GM18508 (cell line): ENCODE results near the gene KRT6B.

ENCODE experiments used
- ATAC-seq: cut with Tn5 transposase; IDR thresholded peaks from one replicate; pipeline ENCODE4 v1.9.1; 2021; ENCODE audit warnings: moderate number of reproducible peaks; ENCODE audit not compliant: insufficient read depth, unreplicated experiment

Gene KRT6B

DNA sequence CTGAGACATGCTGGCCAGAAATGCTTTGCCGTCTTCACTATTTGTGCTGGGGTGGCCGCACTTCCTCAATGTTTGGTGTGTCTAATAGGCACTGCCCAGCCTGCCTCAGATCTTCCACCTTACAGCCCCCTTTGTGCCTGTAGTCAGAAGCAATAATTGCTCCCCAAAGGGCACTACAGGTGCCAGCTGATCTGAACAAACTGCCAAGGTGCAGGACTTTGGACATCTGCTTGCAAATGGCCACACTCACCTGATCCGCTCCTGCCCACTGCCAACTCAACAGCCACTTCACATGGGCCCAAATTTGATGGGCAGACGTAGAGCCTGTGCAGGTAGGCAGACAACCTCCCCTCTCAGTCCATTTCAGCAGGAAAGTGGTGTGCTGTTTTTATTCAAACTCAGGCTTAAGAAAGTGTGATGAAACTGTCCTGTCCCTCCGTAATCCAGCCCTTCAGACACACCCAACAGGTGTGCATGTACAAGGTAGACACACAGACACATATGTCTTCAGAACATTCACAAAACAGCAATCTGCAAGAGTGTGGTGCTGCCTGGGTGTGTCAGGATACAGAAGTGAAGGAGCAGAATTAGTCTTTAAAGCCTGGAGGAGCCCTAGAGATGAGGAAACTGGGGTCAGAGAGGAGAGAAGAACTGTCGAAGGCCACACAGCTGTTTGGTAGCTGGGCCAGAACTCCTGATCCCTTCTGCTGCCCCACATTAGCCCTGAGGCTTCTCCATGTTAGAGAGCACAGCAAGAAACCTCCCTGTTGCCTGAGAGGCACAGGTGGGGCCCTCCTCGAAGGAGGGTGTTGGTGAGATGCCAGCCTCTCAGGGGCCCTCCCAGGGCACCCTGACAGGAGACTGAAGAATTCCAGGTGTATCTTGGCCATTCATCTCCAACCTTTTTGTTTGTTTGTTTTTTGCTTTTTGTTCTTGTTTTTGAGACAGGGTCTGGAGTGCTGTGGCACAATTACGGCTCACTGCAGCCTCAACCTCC lies 13.3 kb downstream of the KRT6B start:
- ATAC-seq: no peak

DNA sequence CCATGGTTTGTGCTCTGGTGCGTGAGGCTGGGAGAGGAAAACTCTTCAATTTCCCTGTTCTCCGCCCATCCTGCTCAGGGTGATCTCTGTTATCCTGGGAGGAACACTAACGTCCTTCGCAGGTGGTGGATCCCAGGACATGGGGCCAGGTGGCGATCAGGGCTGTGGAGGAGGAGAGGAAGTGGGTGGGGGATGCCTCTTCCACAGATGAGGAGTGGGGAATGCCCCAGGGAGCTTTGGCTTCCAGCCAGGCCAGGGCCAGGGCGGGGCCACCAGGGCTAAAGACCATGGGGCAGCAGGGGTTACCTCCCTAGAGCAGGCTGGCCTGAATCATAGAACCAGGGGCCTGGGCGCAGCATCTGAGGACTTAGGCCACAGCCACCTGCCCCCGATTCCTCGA lies 14.4 kb downstream of the KRT6B start:
- no peak for ATAC-seq

DNA sequence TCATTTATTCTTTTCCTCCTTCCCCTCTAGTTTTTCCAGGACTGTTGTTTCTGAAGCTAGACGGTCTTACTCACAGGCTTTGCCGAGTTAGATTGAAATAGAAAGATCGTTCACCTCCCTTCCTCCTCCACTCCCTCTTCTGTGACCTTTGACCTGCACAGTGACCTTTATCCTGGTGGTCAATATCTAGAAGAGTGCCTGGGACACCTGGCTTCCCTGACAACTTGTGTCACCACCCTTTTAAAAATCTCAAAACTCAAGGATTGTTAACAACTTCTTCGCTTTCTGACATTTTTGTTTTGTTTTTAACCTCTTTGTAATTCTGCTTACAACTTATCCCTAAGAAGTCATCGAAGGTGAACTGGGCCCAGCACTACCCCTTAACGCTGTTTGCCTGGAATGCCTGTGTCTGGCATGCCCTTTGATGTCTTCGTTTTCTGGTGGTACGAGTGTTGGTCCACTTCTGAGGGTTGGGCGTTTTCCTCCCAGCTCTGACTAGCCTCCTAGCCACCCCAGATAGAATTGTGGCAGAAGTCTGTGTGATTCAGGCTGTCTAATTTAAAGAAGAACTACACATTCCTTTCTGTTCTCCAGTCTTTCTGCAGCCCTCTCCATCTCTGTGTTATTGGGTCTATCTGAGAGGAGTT lies 15.0 kb downstream of the KRT6B start:
- no peak for ATAC-seq

DNA sequence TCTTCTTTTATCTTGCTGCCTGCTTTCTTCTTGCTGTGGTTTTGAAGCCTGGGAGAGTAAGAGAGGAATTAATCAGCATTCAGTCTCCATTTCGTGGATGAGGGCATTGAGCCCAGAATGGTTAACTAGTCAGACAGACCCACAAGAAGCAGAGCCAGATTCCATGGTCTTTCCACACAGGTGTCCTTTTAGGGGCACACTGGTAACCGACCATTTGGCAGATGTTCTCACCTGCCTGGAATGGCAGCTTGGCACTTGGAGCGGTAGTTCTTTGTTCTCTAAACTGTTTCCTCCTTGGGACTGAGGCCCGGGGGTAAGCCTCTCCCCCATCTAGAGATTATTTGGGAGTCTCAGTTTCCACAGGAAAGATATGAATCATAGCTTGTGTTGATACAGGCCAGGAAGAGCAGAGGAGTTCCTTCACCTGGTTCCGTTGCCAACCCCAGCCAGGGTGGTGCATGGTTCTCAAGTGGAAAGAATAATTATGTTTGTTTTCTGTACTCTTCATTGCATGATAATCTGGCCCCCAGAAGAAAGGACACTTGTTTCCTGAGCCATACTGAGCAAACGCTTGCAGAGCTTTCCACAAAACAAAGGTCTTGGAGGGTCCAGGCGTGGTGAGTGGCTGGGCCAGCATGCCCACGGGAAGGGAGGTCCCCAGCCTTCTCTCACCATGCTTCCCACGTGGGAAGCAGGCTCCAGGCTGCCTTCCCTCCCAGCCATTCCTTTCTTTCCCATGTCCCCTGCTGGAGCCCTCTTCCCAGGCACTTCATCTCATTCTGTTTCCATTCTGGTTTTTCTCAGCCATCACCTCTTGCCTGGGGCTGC lies 15.7 kb downstream of the KRT6B start:
- ATAC-seq: no peak

DNA sequence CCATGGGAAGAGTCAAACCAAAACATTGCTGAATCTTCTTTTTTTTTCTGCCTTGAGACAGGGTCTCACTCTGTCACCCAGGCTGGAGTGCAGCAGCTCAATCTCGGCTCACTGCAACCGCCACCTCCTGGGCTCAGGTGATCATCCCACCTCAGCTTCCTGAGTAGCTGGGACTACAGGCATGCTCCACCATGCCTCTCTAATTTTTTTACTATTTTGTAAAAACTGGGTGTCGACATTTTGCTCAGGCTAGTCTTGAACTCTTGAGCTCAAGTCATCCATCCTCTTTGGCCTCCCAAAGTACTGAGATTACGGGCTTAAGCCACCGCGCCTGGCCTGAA lies 16.3 kb downstream of the KRT6B start:
- no peak for ATAC-seq

DNA sequence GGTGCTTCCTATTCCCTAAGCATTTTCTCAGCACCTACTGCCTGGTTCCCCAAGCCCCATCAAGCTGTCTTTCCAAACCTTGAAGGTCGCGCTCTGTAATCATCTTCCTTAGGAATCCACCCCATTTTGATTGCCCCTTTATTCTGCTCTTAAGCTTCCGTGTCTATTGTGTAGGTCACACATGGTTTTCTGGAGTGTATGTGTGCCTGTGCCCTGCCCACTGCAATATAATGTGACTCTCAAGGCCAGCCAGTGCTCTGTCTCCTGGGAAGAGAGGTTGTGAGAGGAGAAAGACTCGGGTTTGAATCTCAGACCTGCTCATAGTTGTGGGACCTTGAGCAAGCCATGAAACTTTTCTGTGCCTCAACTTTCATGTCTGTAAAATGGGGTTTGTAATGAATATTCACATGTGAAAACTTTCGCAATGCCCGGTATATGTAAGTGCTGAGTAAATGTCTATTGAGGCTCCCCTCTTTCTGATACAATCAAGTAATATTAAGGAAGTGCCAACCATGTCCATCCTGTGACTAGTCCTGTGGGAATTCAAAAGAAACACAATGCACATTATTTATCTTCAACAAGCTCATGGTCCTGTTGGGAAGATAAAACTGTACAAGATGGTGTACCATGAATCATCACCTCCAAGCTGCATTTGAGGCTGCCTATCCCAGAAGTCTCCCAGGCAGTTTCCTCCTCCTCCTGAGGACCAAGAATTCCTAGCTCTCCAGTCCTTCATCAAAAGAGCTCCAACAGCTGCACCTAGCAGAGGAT lies 17.0 kb downstream of the KRT6B start:
- no peak for ATAC-seq

DNA sequence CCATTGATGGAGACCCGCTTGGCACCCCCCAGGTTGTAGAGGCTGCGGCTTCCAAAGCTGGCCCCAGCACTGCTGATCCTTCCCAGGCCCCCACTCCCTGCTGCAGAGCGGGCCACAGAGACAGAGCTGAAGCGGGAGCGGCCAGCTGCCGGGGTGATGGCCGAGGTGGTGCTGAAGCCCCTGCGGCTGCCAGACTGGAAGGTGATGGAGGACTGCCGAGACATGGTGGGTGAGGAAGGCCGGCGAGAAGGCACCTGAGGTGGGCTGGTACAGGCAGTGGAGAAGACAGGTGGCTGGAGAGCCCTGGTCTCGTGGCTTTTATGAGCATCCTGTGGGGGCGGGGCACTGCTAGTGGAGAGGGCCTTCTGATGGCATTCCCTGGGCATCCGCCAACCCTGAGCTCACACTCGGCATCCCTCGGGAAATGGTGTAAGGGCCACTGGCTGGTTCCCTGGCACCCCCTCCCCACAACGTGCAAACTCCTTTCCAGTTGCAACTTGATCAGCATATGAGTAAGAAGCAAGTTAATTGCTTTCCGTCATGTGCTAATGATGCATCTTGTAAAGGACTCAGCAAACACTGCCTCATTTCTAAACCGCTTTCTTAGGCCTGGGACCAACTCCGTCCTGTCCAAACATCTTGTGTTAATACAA lies 17.7 kb downstream of the KRT6B start, which contains the start of gene KRT75:
Gene KRT75, minus strand, starts transcription at position 291 of the 653 bp plus-strand sequence. Its CDS starts 67 bp downstream, at position 224.
- no peak for ATAC-seq

DNA sequence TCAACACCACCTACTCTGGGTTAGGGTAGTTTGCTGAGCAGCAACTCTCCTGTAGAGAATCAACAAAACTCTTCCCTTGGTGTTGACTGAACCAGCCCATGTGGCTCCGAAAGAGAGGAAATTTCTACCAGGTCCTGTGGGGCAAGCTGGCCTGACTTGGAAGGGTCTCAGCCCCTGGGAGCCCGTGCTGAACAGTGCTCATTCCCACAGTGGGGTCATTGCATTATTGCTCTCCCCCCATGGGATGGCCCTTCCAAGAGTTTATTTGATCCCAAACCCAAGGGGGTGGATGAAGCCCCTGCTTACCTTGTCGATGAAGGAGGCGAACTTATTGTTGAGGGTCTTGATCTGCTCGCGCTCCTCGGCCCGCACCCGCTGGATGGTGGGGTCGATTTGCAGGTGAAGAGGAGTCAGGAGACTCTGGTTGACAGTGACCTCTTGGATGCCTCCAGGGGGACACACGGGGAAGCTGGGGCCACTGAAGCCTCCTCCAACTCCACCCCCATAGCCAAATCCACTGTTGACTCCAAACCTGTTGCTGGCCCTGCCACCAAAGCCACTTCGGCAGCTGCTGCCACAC lies 18.4 kb downstream of the KRT6B start:
- no peak for ATAC-seq

DNA sequence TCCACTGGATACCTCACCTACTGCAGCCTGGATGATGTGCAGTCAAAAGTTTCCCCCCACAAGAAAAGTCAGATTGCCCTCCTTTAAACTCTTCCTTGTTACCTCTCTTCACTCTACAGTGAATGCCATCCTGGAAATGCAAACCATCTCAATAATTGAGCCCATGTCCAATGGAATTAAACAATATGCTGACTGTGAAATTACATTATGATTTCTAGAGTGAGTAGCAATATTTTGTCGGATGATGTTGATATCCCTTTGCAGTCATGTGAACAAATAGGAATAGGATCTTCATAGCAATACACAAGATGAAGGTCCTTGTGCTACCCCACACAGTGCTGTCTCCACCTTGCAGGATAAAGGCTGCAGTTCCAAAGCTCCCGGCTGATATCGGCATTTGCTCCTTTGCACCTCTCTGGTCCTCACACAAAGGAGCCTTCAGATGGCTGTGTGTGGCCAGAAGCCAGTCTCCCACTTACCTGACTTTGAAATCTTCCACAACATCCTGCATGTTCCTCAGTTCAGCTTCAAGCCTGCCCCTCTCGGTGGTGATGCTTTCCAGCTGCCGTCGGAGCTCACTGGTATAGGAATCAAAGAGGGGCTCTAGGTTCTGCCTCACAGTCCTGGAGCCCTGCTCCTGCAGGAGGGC lies 19.3 kb downstream of the KRT6B start:
- ATAC-seq: no peak

DNA sequence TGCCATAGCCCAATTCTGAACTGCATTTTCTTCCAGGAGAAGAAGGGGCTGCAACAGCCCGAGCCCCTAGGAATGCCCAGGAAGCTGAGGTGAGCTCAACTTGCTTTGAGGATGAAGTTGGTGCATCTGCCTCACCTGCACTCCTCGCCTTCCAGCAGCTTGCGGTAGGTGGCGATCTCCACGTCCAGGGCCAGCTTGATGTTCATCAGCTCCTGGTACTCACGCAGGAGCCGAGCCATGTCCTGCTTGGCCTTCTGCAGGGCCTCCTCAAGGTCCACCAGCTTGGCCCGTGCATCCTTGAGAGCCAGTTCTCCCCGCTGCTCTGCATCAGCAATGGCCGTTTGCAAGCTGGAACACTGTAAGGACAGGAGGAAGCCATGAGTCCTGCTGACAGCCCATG lies 23.8 kb downstream of the KRT6B start:
- ATAC-seq: no peak

DNA sequence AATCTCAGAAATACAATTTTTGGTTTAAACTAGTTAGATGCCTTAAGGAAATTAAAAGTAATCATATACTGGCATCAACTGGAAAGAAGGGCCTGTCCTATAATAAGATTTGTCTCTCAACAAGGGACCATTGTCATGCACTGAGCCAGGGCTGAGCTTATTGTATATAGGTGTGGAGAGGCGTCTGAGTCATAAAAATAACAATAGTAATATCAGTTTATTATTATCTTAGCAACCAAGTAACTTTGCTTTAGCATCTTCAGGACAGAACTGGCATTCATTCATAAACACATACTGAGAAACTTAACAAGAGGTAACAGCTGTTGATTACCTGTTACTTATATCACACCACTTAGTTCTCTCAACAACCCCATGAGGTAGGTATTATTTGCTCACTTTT lies 24.9 kb downstream of the KRT6B start:
- ATAC-seq: no peak

DNA sequence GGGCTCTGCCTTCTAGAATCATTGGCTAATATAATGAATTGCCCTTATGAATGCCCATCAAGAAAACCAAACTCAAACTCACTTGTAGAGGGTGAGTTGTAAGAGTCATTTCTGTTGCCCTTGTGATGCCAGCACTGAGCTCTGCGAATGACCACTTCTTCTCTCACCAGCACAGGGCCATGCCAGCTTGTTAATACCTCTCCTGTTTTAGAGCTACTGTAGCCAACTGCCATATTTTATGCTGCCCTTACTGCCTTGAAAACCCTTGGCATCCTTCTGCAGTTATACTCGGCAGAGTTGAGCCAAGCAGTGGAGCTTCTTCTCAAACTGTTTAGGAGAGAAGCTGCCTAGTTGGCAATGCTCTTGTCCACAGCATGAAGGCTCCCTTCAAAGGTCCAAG lies 25.9 kb downstream of the KRT6B start:
- no peak for ATAC-seq

DNA sequence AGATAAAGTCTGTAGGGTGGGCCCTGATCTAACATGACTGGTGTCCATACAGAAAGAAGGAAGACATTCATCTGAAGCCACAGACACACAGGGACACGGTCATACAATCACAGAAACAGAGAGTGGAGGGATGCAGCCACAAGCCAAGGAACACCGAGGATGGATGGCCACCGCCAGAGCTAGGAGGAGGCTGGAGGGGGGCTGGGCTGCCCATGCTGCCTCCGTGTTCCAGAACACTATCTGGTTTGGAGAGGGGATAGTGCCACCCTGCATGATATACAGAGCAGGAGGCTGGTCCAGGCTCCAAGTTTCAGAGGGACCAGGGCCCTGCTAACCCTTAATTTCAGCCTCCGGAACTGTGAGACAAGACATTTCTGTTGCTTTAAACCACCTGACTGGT lies 26.5 kb downstream of the KRT6B start:
- ATAC-seq: no peak

DNA sequence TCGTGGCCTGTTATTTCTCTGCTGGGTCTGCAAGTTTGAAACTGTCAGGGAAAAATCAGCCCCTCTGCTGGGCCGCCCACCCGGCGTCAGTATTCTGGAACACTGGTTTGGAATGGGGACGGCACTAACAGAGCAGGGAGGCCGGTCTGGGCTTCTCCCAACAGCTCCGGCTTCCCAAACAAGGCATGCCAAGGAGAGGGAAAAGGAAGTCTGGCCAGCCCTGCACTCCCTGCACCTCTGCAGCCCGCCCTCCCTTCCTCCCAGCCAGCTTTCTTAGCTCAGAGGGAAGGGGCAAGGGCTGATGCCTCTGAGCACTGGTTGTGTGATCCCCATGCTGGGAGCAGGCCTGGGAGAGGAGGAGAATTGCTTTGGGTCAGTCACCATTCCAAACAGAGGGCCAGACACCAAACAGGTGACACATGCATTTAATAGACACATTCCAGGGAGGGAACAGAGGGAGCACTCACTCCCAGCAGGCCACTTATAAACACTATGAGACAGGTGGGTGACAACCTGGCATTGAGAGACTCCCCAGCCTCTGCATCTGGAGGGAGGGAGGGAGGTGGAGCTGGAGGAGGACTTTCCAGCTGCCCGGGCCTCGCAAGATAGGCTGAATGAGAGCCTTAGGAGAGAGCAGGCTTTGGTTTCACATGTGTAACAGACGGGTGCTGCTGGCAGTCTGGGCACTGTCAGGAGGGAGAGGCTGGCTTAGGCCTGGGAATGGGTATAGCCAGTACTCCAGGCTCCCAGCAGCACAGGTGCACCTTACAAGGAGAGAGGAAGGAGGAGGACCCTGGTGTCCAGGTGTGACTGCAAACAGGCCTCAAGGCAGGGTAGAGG lies 28.1 kb downstream of the KRT6B start:
- ATAC-seq: no peak

DNA sequence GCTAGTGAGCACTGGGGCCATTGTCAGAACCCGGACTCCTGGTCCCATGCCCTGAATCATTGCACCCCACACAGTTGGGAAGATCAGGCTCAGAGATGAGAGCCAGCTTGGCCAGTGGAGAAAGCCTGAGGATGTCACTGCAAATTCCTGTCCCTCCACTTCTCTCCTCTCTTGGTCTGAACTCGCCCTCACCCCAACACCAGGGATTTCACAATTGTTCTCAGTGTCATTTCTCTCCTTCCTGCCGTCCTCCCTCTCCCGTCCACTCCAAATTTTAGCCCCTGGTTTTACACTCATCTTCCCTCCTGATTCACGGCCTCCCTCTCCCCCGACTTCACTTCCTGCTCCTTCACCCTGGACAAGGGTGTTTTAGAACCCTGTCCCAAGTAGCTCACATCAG lies 28.9 kb downstream of the KRT6B start:
- no peak for ATAC-seq

DNA sequence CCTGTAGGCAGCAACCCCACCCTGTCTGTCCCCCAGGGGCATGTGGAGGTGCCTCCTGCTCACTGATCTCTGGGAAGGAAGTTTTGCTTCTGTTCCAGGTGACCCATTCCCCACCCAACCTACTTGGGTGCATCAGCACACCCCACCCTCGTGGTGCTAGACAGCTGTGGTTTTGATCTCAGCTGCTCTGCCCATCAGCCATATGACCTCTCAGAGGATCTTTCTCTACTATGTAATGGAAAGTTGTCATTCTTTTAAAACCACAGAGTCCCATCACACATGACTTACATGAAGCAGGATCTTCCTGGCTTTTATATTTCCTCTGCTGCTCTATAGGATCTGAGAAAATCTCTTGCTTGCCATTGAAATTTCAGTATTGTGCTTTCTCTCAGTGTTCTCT lies 32.3 kb downstream of the KRT6B start:
- ATAC-seq: no peak

DNA sequence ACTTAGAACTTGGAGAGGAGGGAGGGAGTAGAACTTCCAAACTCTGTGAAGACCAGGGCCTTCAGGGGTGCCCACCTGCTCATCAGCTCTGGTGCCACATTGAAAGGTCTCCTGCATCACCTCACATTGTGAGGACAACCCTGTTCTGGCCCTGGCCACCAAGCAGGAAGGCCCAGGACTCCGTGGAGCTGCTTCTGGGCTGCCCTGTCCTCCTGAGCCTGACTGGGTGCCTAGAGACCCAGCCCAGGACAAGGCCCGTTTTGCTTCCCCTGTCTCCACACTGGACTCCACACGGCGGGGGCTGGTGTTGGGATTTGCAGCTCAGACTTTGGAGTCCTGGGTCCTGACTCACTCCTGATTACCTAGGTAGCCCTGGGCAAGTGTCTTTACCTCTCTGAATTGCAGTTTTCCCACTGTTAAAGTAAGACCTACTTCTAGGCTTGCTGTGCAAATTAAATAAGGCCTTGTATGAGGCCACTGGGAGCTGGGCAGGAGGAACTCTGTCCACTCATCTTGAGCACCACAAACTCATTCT lies 33.3 kb downstream of the KRT6B start:
- ATAC-seq: no peak

DNA sequence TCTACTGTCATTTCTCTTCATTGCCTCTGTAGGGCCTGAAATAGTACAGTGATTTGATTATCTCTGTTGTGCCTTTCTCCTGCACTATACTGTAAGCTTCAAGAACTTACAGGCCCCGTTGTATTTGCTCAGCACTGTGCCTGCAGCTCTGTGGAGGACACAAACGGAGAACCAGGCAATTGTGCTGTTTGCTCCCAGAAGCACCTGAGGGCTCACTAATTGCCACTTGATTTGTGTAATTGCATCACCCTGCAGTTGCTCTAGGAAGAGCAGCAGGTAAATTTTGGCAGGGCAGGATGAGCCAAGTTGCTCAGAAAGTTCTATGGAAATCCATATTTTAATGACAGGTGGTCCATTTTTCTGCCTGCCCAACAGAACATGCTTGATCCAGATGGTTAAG lies 34.2 kb downstream of the KRT6B start:
- no peak for ATAC-seq
